ENCODE measurements around the gene SYCP2.

The SYCP2 gene

DNA sequence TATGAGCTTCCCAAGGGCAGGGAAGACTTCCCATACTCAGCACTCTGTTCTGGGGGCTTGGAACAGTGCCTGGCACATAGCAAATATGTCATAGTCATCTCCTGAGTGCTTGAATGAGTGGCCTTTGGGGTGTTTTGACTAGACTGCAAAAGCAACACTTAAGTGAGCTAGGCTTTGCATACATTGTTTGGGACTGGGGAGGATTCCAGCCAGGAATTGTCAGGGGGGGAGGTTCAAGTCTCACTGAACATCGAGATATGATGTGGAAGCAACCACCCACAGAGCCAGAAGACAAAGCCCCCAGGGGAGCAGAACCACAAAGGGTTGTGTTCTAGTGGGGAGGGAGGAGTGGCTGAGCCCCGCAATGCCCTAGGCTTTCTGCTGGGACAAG lies 98.4 kb downstream of the SYCP2 start:
- DNase-seq: no peak

DNA sequence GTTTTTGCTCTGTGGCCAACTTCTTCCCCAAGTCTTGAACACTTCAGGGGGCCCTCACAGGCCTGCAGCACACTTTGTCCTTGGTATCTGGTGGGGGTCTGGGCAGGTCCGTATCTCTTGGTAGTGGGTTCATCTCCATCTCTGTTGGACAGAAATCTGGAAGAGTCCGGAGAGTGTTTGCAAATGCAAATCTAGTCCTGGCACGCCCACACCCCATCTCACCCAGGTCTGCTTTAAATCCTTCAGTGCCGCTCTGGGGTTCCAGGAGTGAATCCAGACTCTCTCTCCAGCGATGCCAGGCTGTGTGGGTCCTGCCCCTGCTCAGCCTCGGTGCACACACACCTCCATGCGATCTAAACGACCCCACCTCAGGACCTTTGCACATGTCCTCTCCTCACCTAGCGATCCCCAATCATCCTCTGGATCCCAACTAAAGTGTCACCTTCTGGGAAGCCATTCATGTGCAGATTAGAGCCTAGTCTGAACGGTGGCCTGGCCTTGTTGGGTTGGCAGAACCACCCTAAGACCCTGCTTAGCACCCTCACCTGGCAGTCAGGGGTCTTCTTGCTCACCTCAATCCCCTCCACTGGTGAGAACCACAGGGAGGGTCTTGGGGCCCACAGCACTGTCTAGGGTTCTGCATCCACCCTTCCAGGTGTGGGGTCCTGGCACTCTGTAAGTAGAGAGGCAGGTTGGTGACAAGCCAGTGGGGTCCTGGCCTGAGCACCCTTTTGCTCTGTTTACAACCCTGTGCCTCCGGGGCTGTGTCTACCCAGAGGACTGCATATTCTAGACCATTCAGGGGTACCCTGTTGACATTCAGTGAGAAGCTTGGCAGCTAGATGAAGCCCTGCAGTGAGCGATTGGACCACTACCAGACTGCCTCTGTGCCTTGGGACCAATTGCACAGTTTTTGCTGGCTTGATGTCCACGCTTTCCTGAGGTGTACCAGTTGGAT lies 100.8 kb downstream of the SYCP2 start:
- DNase-seq: no peak

DNA sequence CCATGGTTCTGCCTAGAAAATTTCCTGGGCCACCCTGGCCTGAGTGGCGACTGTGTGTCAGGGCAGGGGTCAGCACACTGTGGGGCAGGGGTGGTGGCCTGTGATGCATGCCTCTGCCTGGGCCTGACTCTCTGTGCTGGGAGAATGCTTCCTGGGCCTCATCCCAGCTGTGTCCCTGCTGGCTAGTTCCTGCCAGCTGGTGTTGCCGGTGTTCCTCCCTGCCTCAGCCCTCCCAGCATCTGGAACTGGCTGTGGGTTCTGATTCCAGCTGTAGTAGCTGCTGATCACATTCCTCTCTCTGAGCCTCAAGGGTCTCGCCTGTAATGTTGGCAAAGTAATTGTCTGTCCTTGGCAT lies 101.5 kb downstream of the SYCP2 start:
- no peak for DNase-seq

DNA sequence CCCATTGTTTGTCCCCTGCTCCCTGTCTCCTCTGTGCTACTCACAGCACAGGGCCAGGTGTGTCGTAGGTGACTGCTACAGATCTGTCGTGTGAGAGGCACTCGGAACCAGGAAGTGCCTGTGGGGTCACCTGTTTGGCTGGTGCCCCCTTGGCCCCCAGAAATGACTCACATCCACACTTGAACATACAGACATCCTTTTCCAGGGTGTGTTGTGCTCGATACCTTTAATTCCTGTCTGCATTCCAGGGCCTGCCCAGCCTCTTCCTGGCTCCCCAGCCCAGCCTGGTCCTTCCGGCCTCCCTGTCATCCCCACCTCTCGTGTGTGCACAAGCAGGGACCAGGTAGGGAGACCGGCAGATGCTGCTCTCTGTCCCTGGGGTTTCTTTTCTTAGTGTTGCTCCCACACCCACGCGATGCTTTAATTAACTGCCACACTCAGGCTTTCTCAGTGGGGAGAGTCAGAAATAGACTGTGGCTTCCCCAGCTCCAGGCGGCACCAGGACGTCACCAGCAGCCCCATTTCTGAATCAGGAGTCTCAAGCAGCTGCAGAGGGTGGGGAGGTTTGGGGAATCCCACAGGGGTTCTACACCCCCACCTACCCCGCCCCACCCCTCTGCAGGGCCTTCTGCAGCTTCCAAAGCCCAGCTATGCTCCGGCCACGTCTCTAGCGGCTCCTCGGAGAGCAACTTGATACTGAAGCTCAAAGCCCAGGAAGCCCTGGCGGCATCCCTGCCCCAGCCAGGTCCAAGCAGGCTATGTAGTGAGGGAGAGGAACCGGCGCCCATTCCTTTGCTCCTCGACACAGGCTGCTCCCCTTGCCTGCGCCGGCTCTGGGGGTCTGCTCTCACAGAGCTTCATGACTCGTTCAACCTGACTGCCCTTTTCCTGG lies 102.2 kb downstream of the SYCP2 start:
- DNase-seq: peak; percentile 68

DNA sequence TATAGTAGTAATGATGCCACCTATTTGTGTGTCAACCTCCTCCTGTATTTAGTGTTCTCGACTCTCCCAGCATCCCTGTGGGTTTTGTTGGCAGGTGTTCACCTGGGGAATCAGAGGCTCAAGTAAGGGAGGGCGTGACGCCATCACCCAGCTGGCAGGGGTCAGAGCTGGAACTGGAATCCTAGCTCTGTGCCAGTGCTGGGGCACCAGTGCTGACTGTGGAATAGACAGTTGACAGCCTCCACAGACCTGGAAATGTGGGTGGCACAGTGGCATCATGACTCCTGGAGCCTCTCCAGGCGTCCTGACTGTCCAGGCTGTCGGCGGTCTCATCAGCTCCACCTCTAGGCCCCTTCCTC lies 102.8 kb downstream of the SYCP2 start:
- DNase-seq: peak; percentile 63

DNA sequence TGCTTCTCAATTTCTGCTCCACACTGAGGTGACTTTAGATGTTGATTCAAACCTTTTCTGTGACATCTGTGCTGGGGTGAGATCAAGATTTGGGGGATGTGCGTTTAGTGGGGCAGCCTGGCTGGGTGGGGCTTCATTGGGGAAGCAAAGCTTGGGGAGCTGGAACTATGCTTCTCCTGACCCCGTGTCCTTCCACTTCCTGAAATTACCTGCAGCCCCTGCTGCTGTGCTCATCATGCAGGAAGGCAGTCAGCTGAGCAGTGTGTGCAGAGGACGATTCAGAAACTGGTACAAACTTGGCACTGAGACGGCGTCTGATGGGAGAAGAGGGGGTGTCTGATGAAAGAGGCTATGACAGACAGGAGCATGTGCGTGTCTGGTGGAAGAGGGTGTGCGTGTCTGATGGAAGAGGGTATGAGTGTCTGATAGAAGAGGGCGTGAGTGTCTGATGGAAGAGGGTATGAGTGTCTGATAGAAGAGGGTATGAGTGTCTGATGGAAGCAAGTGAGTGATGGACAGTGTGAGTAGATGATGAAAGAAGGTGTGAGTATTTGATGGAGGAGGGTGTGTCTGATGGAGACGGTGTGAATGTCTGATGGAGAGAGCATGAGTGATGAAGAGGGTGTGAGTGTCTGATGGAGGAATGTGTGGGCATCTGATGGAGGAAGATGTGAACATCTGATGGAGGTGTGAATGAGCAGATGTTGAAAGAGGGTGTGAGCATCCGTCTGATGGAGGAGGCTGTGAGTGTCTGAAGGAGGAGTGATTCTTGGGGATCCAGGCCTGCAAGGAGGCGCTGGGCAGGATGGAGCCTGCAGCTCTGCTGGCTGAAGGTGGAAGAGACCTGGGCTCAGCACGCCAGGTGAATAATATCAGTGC lies 103.4 kb downstream of the SYCP2 start:
- DNase-seq: no peak

DNA sequence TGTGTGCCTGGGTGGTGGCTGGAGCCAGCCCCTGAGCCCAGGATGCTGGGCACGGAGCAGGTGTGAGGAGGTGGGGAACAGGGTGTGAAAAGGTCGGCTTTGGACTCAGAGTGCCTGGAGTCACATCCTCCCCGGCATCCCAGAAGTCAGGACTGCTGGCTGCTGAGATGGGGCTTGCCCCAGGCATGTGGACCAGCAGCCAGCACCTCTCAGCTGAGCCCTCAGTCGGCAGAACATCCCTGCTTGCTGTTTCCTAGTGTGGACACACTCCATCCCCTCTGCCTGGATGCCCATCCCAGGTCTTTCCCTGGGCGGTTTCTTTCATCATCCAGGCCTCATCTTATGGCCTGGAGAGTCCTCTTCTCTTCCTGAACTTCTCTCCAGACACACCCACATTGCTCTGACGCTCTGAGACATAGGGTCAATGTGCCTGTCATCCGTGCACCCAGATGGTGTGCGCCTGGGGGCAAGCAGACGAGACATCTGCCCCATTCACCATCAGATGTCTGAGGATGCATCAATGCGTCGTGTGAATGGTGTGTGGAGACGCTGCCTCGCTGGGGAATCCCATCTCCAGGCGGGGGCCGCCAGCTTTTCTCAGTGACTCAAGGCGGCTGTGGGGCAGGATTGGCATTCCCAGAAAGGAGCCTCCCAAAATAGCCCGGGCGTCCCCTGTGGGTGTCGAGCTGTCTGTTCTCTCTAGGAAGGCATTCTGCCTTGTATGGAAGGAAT lies 104.2 kb downstream of the SYCP2 start:
- no peak for DNase-seq

DNA sequence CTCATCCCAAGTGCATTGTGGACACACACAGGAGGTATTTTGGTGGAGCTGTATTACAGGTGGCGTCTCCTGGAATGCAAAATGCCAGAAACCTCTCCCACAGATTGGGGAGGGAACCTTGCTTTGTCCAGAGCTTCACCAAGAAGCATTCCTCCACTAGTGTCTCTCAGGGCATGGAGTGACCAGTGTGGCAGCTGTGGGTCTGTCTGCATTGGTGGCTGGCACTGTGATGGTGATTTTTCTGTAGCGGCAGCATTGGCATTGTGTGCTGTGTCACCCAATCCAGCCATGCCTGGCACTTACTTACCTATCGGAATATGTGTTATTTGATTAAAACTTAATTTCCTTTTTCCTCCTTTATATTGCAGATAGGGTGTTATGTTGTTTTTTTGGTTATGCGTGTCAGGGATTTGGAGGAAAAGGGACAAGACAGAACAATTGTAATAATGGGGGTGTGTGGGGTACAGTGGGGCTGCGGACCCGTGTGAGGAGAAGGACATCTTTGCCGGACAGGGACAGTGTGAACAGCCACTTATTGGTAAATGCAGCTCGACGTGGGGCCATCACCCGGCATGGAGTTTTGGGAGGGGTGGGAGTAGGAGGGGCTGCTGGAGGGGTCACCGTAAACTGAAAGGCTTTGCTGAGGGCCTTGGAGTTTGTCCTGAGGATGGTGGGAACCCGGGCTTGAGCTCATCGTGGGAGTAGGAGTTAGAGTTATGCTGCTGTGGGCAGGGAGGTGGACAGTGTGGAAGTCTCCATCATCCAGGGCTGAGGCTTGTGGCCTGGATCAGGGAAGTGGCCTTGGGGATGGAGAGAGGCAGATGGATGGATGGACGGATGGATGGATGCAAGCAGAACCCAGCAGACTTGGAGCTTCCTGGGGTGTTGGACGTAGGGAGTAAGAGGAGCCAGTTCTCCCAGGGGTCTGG lies 105.0 kb downstream of the SYCP2 start:
- DNase-seq: no peak

DNA sequence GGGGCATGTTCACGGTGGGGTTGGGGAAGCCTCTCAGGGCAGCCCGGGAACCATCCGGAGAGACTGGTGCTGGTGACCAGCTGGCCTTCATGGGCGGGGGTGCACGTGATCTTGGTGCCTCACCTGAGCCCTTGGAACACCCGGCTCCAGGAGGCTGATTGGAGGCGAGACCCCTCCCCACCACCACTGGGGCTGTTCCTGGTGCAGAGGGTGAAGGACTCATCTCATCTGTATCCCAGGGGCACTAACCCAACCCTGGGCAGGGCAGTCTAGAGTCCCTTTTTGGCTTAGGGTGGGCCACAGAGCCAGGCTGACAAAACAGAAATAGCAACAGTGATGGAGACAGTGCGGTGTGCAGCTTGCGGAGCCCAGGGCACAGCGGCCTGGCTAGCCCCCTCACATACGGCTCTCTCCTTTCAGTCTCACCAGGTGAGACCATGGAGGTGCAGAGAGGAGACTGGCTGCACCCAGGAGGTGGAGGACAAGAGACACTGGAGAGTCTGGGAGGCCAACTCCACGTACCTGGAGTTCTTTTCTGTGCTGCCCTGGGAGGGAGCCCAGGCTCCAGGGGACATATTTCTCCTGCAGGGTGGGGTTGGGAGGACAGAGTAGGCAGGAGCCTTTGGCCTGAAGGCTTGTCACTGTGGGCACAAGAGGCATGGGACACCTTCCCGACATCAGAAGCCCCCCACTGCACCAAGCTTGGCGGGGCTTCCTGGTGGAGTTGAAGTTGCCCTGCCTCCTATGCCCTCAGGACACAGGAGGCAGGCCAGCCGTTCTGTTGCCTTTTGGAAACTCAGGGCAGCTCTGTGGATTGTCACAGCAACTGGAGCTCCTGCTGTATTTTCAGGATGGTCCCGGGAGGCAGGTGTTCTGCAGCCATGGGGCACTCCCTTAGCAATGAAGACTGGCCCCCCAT lies 106.0 kb downstream of the SYCP2 start:
- no peak for DNase-seq

DNA sequence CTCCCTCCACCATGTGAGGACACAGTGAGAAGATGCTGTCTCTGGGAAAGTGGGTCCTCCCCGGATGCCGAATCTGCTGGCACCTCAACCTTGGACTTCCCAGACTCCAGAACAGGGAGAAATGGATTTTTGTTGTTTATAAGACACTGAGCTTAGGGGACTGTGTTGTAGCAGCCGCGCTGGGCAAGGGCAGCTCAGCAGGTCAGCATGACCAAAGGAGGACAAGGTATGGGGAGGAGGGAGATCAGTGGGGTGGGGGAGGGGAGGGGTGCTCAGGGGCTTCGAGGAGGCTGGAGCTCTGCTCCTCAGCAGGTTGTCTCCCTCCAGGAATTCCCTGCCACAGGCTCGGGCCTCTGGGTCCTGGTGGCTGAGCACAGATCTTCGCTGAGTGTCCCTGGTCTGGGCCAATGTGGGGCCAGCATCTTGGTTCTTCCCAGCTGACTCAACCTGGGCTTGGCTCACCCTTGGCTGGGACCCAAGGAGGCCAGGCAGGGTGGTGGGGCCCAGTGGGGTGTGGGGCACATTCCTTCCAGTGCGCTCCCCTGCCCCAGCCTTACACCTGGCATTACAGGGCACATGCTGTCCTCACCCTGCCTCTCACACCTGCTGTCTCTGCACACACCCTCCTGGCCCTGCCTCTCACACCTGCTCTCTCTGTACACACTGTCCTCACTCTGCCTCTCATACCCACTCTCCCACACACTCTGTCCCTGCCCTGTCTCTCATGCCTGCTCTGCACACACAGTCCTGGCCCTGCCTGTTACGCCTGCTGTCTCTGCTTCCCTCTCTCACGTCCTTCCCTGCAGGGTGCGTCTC lies 107.3 kb downstream of the SYCP2 start:
- peak; percentile 91 for DNase-seq

DNA sequence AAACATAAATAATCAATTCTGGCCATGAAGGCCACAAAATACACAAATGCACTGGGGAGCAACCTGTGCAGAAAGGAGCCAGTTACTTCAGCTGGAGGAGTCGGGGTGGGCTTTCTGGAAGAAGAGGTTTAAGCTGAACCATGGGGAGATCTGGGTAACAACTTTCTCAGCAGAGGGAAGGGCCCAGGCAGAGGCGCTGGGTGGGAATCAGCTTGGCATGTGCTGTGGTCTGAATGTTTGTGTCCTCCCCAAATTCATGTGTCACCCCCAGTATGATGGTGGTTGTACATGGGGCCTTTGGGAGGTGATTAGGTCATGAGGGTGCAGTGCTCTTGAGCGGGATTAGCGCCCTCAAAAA lies 107.9 kb downstream of the SYCP2 start:
- DNase-seq: no peak

DNA sequence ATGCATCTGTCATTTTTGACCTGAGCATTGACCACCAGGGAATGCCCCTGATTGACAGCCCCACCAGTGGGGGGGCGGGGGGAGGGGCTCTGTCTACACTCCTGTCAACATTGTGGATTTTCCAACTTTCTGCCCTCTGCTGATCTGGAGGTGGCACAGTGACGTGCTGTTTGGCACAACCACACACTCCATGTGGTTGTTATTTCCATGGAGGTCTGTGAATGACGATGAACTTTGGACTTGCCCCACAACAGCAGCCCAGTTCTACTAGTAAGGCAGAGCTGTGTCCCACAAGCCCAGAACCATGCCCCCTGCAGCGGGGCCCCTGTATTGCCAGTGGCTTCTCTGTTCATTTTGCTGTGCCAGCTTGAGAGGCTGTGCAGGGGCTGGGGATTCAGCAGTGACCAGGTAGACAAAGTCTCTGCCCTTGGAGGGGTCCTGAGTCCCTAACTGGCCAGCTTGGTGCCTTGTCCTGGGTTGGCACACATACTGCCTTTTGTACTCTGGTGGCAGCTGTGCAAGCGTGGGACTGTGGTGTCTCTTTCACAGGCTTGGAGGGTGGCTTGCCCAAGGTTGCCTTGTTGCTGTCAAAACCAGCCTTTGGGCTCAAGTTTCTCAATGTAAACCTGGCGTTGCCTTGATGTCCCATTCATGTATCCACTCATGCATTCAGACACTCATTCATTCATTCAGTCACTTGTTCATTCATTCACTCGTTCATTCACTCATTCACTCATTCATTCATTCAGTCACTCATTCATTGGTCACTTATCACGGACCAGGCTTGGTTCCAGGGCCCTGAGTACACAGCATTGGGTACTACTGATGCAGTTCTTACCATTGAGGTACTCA lies 108.5 kb downstream of the SYCP2 start:
- no peak for DNase-seq

DNA sequence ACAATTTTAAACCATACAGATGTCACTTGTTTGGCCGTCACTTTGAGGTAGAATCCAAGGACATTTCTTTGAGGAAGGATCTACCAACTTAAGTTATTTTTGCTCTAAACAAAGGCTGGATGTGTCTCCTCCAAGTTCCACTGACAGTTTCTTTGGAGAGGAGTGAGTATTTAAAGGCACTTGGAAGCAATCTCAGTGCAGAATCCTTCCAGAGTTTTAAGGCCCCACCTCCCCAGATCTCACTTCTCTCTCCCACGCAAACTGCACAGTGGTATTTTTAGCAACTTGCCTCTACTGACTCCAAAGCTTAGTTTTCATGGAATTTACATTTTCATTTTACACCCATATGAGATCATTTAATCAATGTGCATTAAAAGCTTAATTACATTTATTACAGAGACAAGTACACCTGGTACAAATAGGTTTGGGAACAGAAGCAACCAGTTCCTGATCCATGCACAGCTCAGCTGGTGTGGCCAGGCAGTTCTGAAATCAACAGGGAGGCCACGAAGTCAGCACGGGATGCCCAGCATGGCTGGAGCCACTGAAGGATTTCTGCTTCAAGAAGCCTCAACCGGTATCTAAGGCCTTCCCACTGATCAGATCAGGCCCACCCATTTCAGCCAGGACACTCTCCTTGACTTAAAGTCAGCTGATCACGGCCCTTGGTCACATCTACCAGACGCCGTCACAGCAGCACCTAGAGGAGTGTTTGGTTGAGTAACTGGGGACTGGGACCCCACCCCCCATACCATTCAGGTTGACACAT lies 109.8 kb downstream of the SYCP2 start:
- DNase-seq: no peak

DNA sequence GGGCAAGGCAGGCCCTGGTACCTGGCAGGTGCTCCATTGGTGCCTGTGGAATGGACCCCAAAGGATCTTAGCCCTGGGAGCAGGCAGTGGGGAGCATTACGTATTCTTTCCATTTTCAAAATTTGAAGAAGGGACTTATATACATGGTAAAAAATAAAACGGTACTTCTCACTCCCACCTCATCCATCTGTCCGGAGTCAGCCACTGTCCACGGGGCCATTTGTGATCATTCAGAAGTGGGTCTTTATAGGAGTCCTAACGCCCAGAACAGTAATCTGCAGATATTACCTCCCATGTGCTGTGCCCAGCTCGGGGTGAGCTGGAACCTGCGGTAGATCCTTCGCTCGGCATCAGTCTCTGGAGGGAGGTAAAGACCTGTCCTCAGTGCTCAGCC lies 110.4 kb downstream of the SYCP2 start:
- no peak for DNase-seq

DNA sequence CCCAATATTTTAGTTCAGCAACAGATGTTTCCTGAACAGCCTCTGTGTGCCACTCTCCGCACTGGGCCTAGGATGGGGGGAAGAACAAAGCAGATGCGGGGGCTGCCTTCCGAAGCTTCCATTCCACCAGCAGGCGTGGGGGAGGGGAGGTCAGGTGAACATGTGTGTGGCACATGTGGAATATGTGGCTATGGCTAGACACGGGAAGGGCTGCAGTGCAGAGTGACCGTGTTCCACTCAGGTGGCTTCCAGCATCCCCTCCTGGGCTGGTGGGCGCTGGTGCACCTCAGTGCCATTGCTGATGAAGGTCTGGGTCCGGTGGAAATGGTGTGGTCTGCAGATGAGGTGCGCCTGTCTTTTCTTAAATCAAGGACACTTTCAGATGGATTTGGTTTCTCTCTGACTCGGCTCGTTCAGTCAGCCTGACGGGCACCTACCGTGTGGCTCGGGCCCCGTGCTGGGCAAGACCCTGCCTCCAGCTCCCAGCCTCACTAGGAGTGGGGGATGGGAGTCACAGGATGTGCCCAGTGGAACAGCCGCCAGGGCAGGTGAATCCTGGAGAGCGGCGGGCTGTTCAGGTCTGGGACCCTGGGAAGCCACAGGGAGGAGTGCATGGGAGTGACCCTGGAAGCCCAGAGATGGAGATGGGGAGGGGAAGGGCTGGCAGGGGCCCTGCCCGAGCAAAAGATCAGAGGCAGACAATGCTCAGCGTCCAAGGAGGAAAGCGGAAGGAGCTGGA lies 111.0 kb downstream of the SYCP2 start:
- DNase-seq: no peak

DNA sequence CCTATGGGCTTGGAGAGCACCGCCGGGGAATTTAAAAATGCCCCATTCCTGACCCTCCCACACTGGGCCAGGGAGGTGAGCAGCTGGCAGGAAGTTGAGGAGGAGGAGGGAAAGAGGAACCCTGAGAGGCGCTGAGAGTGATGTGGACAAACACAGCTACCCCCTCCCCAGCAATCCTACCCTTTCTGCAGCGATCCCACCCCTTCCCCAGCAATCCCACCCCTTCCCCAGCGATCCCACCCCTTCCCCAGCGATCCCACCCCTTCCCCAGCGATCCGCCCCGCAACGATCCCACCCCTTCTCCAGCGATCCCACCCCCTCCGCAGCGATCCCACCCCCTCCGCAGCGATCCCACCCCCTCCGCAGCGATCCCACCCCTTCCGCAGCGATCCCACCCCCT lies 111.6 kb downstream of the SYCP2 start:
- DNase-seq: no peak

DNA sequence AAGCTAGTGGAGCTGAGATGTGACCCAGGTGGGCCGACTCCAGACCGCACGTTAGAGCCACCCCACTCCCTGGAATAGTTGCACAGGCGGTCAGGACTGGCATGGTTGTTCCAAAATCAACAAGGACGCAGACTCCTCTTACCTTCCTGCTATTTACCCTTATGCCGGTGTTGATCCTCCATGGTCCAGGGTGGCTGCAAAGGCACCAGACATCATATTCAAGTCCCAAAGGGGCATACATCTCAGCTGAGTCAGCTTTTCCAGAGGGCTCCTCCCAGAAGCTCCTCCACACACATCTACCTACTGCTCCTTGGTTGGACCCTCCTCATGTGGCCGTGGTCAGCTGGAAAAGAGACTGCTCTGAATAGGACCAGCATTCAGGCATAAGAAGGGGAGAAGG lies 112.2 kb downstream of the SYCP2 start:
- no peak for DNase-seq

Data from DMS153 (cell line).